K562 (cell line): Measurements from ENCODE around the gene RDH14. TPM values are rescaled to one million over a fixed set of nuclear protein-coding genes. Genes with fewer than 3 reads are reported as not detected.

ENCODE experiments used
- BMI1 ChIP-seq: fragments of 150-350 bp; IDR thresholded peaks from 2 replicates; pipeline ENCODE4 v1.6.1; 2014; ENCODE audit warnings: low read length
- ESRRA ChIP-seq: fragments of 450-650 bp; IDR thresholded peaks from 2 replicates; pipeline ENCODE4 v1.6.1; 2014; ENCODE audit warnings: low read depth, mild to moderate bottlenecking, moderate library complexity, borderline replicate concordance
- ETS2 ChIP-seq: IDR thresholded peaks from 2 replicates; pipeline ENCODE4 v1.6.1; 2016; ENCODE audit warnings: borderline replicate concordance, missing genetic modification characterization, mild to moderate bottlenecking, moderate library complexity, missing compliant biosample characterization; ENCODE audit not compliant: poor library complexity, severe bottlenecking
- HEY1 ChIP-seq: fragments of 250-450 bp; sonication (Bioruptor Pico); IDR thresholded peaks from 2 replicates; pipeline ENCODE4 v1.5.0; 2020; ENCODE audit warnings: mild to moderate bottlenecking, moderate library complexity, borderline replicate concordance
- HMG20A ChIP-seq: fragments of 450-650 bp; formaldehyde crosslinking; conservative IDR thresholded peaks from 2 replicates; pipeline ENCODE4 v1.4.0; 2020; ENCODE audit warnings: mild to moderate bottlenecking, mixed read lengths
- HNRNPLL ChIP-seq: fragments of 200-400 bp; formaldehyde crosslinking; IDR thresholded peaks from 2 replicates; pipeline ENCODE4 v1.6.1; 2017; ENCODE audit warnings: low read length, low read depth, mild to moderate bottlenecking; ENCODE audit not compliant: poor library complexity, severe bottlenecking
- MAX ChIP-seq: sonication (generic); formaldehyde crosslinking; IDR thresholded peaks from 2 replicates; pipeline ENCODE4 v1.9.0; 2022; ENCODE audit warnings: mild to moderate bottlenecking, missing genetic modification reagents
- NCOA2 ChIP-seq, 2 experiments: fragments of 450-650 bp; IDR thresholded peaks; 2 replicates each; pipeline ENCODE4 v1.6.1; 2018; ENCODE audit warnings: mild to moderate bottlenecking in 2 of 2, moderate library complexity in 1 of 2; ENCODE audit not compliant: partially characterized antibody in 2 of 2
- NR2F6 ChIP-seq: fragments of 450-650 bp; formaldehyde crosslinking; IDR thresholded peaks from 2 replicates; pipeline ENCODE4 v1.4.0; 2020; ENCODE audit warnings: mild to moderate bottlenecking
- TCF3 ChIP-seq: sonication (generic); formaldehyde crosslinking; IDR thresholded peaks from 2 replicates; pipeline ENCODE4 v1.4.0; 2020; ENCODE audit warnings: mild to moderate bottlenecking, missing genetic modification reagents
- XRCC5 ChIP-seq: fragments of 200-400 bp; formaldehyde crosslinking; IDR thresholded peaks from 2 replicates; pipeline ENCODE4 v1.6.1; 2017; ENCODE audit warnings: low read depth, mild to moderate bottlenecking, low read length
- ZNF124 ChIP-seq: sonication (generic); formaldehyde crosslinking; IDR thresholded peaks from 2 replicates; pipeline ENCODE4 v1.8.1; 2022; ENCODE audit warnings: missing genetic modification reagents
- ZNF224 ChIP-seq: sonication (generic); formaldehyde crosslinking; IDR thresholded peaks from 2 replicates; pipeline ENCODE4 v1.8.0; 2022; ENCODE audit warnings: mild to moderate bottlenecking, missing genetic modification reagents
- ZNF57 ChIP-seq: fragments of 450-650 bp; formaldehyde crosslinking; IDR thresholded peaks from 2 replicates; pipeline ENCODE4 v1.4.0; 2020; ENCODE audit warnings: mild to moderate bottlenecking, moderate library complexity
- ZNF586 ChIP-seq: fragments of 450-650 bp; formaldehyde crosslinking; conservative IDR thresholded peaks from 2 replicates; pipeline ENCODE4 v1.4.0; 2020; ENCODE audit warnings: mild to moderate bottlenecking, moderate library complexity
- polyA plus RNA-seq, 8 experiments: library from polyadenylated mRNA; depleted of rRNA in 4 of 8; stranded (reverse) in 5 of 8; unstranded in 3 of 8; fragments of >200 nt; fragmentation: Nextera tagmentation in 2 of 8; fragmentation: Illumina TruSeq in 1 of 8; extraction: Ambion mirVana in 2 of 8; extraction: Trizol in 1 of 8; gene quantifications; 2 replicates each; pipeline versions ENCODE4 v1.2.1 to v1.2.3, GENCODE V29; 2011 to 2014; ENCODE audit warnings: inconsistent platforms in 1 of 8, missing spikeins in 1 of 8
- total RNA-seq, 7 experiments: library from RNA; depleted of rRNA in 6 of 7; stranded (reverse); fragments of >200 nt in 6 of 7; fragmentation: Illumina TruSeq in 2 of 7; extraction: Trizol in 2 of 7; gene quantifications; 2 replicates each; pipeline versions ENCODE4 v1.2.1 to v1.2.3, GENCODE V29; 2011 to 2021; ENCODE audit warnings: low replicate concordance in 1 of 7
- TF ChIP-seq, protein P1 (sequence below): fragments of 250-450 bp; sonication (Bioruptor Pico); IDR thresholded peaks from 2 replicates; pipeline ENCODE4 v1.4.0; 2020; ENCODE audit warnings: mild to moderate bottlenecking, moderate library complexity, borderline replicate concordance
- TF ChIP-seq, protein P2 (sequence below): fragments of 450-650 bp; IDR thresholded peaks from 2 replicates; pipeline ENCODE4 v1.6.1; 2016; ENCODE audit warnings: low read depth

The RDH14 gene
- total and polyA plus RNA-seq, 9 of the 15 experiments (the other 6 are each of a cell fraction or from before 2014, with no cell fraction given), result 6.7 to 26.2 (median 20.9) TPM

DNA sequence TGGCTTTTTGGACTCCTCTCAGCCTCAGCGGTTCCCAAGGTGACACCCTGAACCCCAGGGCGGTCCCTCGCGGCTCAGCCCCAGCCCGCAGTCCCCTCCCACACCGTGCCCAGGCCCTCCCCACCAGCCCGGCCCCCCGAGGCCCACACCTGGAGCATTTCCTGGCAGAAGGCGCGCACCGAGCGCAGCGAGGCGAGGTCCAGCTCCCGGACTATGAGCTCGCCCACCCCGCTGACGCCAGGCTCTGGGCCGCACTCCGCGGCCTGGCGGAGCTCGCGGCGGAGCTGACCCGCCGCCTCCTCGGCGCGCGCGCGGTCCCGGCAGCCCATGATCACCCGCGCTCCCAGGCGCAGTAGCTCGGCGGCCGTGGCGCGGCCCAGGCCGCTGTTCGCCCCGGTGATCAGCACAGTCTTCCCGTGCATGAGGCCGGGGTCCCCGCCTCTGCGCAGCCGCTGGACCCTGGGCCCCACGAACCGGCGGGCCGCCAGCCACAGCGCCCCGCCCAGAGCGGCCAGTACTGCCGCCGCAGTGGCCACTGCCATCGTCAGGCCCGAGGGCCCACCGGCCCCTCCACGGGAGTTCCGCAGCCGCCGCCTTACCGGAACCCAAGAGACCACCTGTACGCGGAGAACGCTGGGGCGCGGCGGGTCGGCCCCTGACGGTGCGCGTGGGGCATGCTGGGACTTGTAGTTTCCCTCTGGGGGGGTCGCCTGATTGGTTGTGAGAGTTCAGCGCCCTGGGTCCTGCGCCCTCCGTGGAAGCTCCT, at the start of gene RDH14 (continued):
- TF ChIP-seq, protein P1, sequence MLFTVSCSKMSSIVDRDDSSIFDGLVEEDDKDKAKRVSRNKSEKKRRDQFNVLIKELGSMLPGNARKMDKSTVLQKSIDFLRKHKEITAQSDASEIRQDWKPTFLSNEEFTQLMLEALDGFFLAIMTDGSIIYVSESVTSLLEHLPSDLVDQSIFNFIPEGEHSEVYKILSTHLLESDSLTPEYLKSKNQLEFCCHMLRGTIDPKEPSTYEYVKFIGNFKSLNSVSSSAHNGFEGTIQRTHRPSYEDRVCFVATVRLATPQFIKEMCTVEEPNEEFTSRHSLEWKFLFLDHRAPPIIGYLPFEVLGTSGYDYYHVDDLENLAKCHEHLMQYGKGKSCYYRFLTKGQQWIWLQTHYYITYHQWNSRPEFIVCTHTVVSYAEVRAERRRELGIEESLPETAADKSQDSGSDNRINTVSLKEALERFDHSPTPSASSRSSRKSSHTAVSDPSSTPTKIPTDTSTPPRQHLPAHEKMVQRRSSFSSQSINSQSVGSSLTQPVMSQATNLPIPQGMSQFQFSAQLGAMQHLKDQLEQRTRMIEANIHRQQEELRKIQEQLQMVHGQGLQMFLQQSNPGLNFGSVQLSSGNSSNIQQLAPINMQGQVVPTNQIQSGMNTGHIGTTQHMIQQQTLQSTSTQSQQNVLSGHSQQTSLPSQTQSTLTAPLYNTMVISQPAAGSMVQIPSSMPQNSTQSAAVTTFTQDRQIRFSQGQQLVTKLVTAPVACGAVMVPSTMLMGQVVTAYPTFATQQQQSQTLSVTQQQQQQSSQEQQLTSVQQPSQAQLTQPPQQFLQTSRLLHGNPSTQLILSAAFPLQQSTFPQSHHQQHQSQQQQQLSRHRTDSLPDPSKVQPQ (CRISPR knock-in tag), result no peak
- no peak for TF ChIP-seq NCOA2 (IDR thresholded peaks at IDR 0.05; ENCODE audit: partially characterized antibody in 2 of 2)
- TF ChIP-seq MAX, result peak; percentile 47
- no peak for TF ChIP-seq ZNF586 (CRISPR knock-in tag)
- TF ChIP-seq XRCC5, result no peak
- no peak for TF ChIP-seq TCF3
- TF ChIP-seq HNRNPLL, result peak; percentile 75
- no peak for TF ChIP-seq HMG20A (CRISPR knock-in tag)
- no peak for TF ChIP-seq ZNF57 (CRISPR knock-in tag)
- TF ChIP-seq, protein P2, sequence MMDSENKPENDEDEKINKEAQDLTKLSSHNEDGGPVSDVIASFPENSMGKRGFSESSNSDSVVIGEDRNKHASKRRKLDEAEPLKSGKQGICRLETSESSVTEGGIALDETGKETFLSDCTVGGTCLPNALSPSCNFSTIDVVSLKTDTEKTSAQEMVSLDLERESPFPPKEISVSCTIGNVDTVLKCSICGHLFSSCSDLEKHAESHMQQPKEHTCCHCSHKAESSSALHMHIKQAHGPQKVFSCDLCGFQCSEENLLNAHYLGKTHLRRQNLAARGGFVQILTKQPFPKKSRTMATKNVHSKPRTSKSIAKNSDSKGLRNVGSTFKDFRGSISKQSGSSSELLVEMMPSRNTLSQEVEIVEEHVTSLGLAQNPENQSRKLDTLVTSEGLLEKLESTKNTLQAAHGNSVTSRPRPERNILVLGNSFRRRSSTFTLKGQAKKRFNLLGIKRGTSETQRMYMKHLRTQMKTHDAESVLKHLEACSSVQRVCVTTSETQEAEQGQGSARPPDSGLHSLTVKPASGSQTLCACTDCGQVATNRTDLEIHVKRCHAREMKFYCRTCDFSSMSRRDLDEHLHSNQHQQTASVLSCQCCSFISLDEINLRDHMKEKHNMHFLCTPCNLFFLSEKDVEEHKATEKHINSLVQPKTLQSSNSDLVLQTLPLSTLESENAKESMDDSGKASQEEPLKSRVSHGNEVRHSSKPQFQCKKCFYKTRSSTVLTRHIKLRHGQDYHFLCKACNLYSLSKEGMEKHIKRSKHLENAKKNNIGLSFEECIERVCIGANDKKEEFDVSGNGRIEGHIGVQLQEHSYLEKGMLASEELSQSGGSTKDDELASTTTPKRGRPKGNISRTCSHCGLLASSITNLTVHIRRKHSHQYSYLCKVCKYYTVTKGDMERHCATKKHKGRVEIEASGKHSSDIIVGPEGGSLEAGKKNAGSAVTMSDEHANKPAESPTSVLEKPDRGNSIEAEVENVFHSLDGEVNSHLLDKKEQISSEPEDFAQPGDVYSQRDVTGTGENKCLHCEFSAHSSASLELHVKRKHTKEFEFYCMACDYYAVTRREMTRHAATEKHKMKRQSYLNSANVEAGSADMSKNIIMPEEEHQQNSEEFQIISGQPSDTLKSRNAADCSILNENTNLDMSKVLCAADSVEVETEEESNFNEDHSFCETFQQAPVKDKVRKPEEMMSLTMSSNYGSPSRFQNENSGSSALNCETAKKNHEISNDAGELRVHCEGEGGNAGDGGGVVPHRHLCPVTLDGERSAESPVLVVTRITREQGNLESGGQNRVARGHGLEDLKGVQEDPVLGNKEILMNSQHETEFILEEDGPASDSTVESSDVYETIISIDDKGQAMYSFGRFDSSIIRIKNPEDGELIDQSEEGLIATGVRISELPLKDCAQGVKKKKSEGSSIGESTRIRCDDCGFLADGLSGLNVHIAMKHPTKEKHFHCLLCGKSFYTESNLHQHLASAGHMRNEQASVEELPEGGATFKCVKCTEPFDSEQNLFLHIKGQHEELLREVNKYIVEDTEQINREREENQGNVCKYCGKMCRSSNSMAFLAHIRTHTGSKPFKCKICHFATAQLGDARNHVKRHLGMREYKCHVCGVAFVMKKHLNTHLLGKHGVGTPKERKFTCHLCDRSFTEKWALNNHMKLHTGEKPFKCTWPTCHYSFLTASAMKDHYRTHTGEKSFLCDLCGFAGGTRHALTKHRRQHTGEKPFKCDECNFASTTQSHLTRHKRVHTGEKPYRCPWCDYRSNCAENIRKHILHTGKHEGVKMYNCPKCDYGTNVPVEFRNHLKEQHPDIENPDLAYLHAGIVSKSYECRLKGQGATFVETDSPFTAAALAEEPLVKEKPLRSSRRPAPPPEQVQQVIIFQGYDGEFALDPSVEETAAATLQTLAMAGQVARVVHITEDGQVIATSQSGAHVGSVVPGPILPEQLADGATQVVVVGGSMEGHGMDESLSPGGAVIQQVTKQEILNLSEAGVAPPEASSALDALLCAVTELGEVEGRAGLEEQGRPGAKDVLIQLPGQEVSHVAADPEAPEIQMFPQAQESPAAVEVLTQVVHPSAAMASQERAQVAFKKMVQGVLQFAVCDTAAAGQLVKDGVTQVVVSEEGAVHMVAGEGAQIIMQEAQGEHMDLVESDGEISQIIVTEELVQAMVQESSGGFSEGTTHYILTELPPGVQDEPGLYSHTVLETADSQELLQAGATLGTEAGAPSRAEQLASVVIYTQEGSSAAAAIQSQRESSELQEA, result no peak
- no peak for TF ChIP-seq HEY1 (CRISPR knock-in tag)
- 0 out of 2 replicates have a peak, but pooled peaks have one; percentile 13 for TF ChIP-seq ESRRA
- TF ChIP-seq ETS2 (tag), result no peak
- no peak for TF ChIP-seq NR2F6 (CRISPR knock-in tag)
- TF ChIP-seq BMI1, result no peak
- TF ChIP-seq ZNF124, result no peak
- TF ChIP-seq ZNF224, result no peak
